NCI-H2196 (cell line): Measurements from ENCODE around the gene GTPBP2.
A peak's percentile ranks its signal among the peaks of the same experiment; 100 is the strongest.

ENCODE experiments used
- DNase-seq: peaks from one replicate; lab custom pipeline; 2025; ENCODE audit not compliant: unreplicated experiment; lab: John Stamatoyannopoulos, UW

The GTPBP2 gene

GRCh38 chr6:43582911-43583310 is 46.2 kb downstream of the GTPBP2 start:
- no peak for DNase-seq

GRCh38 chr6:43579171-43579570 is 49.9 kb downstream of the GTPBP2 start:
- no peak for DNase-seq

GRCh38 chr6:43578748-43579147 is 50.3 kb downstream of the GTPBP2 start:
- no peak for DNase-seq

GRCh38 chr6:43575772-43576551 is 53.1 kb downstream of the GTPBP2 start, which contains the start of the genes POLH and XPO5:
Gene POLH, plus strand, starts transcription at chr6:43576185. Its CDS starts 6,135 bp downstream, at chr6:43582320.
Gene XPO5, minus strand, starts transcription at chr6:43576038. Its CDS starts 174 bp downstream, at chr6:43575864.
- peak; percentile 94 for DNase-seq

- DNase-seq, result no peak
Observed at GRCh38 chr6:43575105-43575771, 53.8 kb downstream of the GTPBP2 start.

GRCh38 chr6:43572015-43572414 is 57.0 kb downstream of the GTPBP2 start:
- DNase-seq, result no peak

GRCh38 chr6:43570876-43571441 is 58.1 kb downstream of the GTPBP2 start:
- DNase-seq, result no peak
